Epithelial cell of prostate (primary cell): ENCODE data around the gene FGFBP2.
"Not testable (repeated sequence)": the region's sequence is repeated elsewhere in the genome, so short reads cannot be mapped to it uniquely, and the experiment has no call there.

ENCODE experiments used
- DNase-seq: peaks from one replicate; pipeline ENCODE4 v3.0.0-alpha.2; 2011; ENCODE audit warnings: low read depth, low spot score
- H3K27ac ChIP-seq: fragments of 450-650 bp; 2 replicates; pipeline ENCODE4 v1.5.1; 2017; ENCODE audit warnings: mild to moderate bottlenecking

Gene FGFBP2

GRCh38 chr4:15934259-15934658, 28.7 kb downstream of the FGFBP2 start:
- peak overlapping the region; percentile 87 for H3K27ac ChIP-seq
- no peak for DNase-seq

- DNase-seq, result no peak
Measured at GRCh38 chr4:15931451-15932210, 31.3 kb downstream of the FGFBP2 start.

GRCh38 chr4:15930314-15930713, 32.7 kb downstream of the FGFBP2 start:
- no peak for DNase-seq
- H3K27ac ChIP-seq, result no peak overlapping the region

More at GRCh38 chr4:15931451-15932210, 31.3 kb downstream of the FGFBP2 start:
- H3K27ac ChIP-seq, result no peak overlapping the region

GRCh38 chr4:15929540-15929939, 33.4 kb downstream of the FGFBP2 start:
- no peak for DNase-seq
- H3K27ac ChIP-seq, result no peak overlapping the region

GRCh38 chr4:15928883-15929282, 34.1 kb downstream of the FGFBP2 start:
- DNase-seq, result no peak
- no peak overlapping the region for H3K27ac ChIP-seq

- no peak overlapping the region for H3K27ac ChIP-seq
- DNase-seq, result no peak
Measured at GRCh38 chr4:15926486-15926885, 36.5 kb downstream of the FGFBP2 start.

GRCh38 chr4:15925830-15926229, 37.1 kb downstream of the FGFBP2 start:
- DNase-seq, result no peak
- H3K27ac ChIP-seq, result no peak overlapping the region

- peak overlapping the region; percentile 90 for H3K27ac ChIP-seq
- DNase-seq, result no peak
Measured at GRCh38 chr4:15921592-15921932, 41.4 kb downstream of the FGFBP2 start.

GRCh38 chr4:15920723-15921591, 42.0 kb downstream of the FGFBP2 start:
- H3K27ac ChIP-seq, result peak overlapping the region; percentile 90
- DNase-seq, result peak; percentile 91

- DNase-seq, result no peak
- peak overlapping the region; percentile 90 for H3K27ac ChIP-seq
Measured at GRCh38 chr4:15918484-15919129, 44.4 kb downstream of the FGFBP2 start.

- peak overlapping the region; percentile 98 for H3K27ac ChIP-seq
- no peak for DNase-seq
Measured at GRCh38 chr4:15917297-15917696, 45.7 kb downstream of the FGFBP2 start.

- not testable (repeated sequence) for DNase-seq
- peak overlapping the region; percentile 98 for H3K27ac ChIP-seq
Measured at GRCh38 chr4:15916358-15916757, 46.6 kb downstream of the FGFBP2 start.

- no peak for DNase-seq
- peak overlapping the region; percentile 98 for H3K27ac ChIP-seq
Measured at GRCh38 chr4:15914736-15915135, 48.2 kb downstream of the FGFBP2 start.

GRCh38 chr4:15914291-15914690, 48.7 kb downstream of the FGFBP2 start:
- peak; percentile 91 for DNase-seq
- H3K27ac ChIP-seq, result peak overlapping the region; percentile 98

- peak overlapping the region; percentile 98 for H3K27ac ChIP-seq
- DNase-seq, result peak; percentile 100
Measured at GRCh38 chr4:15913631-15913970, 49.4 kb downstream of the FGFBP2 start.

GRCh38 chr4:15912961-15913630, 49.9 kb downstream of the FGFBP2 start:
- H3K27ac ChIP-seq, result peak overlapping the region; percentile 98

GRCh38 chr4:15912236-15912635, 50.7 kb downstream of the FGFBP2 start:
- DNase-seq, result no peak

More at GRCh38 chr4:15912961-15913630, 49.9 kb downstream of the FGFBP2 start:
- no peak for DNase-seq

More at GRCh38 chr4:15912236-15912635, 50.7 kb downstream of the FGFBP2 start:
- peak overlapping the region; percentile 98 for H3K27ac ChIP-seq
